ENCODE results near the gene SEC14L1. TPM values are rescaled to one million over a fixed set of nuclear protein-coding genes. Genes with fewer than 3 reads are reported as not detected.

The SEC14L1 gene
- total RNA-seq, 1 experiment from 2014 or later = 58.6 TPM

GRCh38 chr17:77125432-77125901 lies 15.3 kb upstream of the SEC14L1 start:
- no CpG with 5 or more reads among the region's 8 CpGs for WGBS (ENCODE audit: extremely low coverage, insufficient read length, low lambda C conversion rate)
- Histone ChIP-seq H2BK15ac (ENCODE audit: low read depth, low read length) (no peak overlapping the region), H2BK20ac (ENCODE audit: low read depth, low read length, poor library complexity, severe bottlenecking) (no peak overlapping the region), H2BK120ac (ENCODE audit: low read depth, low read length, poor library complexity, severe bottlenecking) (no peak overlapping the region), H3K14ac (ENCODE audit: insufficient read depth, low read length) (no peak overlapping the region), H3K4me1 (ENCODE audit: insufficient read depth, low read length) (no peaks in the 10 kb centered on the region), H3K23ac (ENCODE audit: insufficient read length, low read depth, low read length) (no peak overlapping the region), H3K79me1 (ENCODE audit: insufficient read depth, low read depth, low read length, poor library complexity, severe bottlenecking) (no peaks in the 10 kb centered on the region), H2AFZ (ENCODE audit: low read length) (no peak overlapping the region), H3K27ac (ENCODE audit: insufficient read length, low read depth, low read length) (no peak overlapping the region), H4K20me1 (ENCODE audit: control insufficient read depth, insufficient read depth, insufficient read length) (no peaks in the 10 kb centered on the region), H3K23me2 (ENCODE audit: insufficient read length, low read depth, low read length, poor library complexity, severe bottlenecking) (no peaks in the 10 kb centered on the region), H3K9me3 (ENCODE audit: control insufficient read depth, low read depth, low read length) (no peaks in the 10 kb centered on the region), H2BK12ac (ENCODE audit: insufficient read length, low read depth, low read length) (no peak overlapping the region), H3K79me2 (ENCODE audit: insufficient read depth, low read length) (no peaks in the 10 kb centered on the region), H3K18ac (ENCODE audit: insufficient read length, low read depth, low read length) (no peak overlapping the region), H3K56ac (ENCODE audit: insufficient read length, low read depth, low read length) (no peak overlapping the region), H3K27me3 (ENCODE audit: insufficient read depth, low read length) (no peaks in the 10 kb centered on the region), H4K8ac (replicated peaks; ENCODE audit: insufficient read length, low read depth, low read length) (no peak overlapping the region), H4K91ac (ENCODE audit: insufficient read length, low read depth, low read length) (no peak overlapping the region), H4K5ac (ENCODE audit: insufficient read length, low read depth, low read length) (no peak overlapping the region), H3K4me2 (ENCODE audit: insufficient read depth, insufficient read length, low read length) (no peak overlapping the region), H2BK5ac (ENCODE audit: insufficient read length, low read length) (no peak overlapping the region), H2AK5ac (ENCODE audit: insufficient read length, low read length) (no peak overlapping the region), H3K4ac (ENCODE audit: low read depth, low read length) (no peak overlapping the region), H3T11ph (ENCODE audit: low read length) (no peak overlapping the region), H3K9ac (ENCODE audit: extremely low read depth, insufficient read length, low read length) (no peak overlapping the region)
- Mint-ChIP-seq H3K4me1 (peaks cover 3 to 4% of the 10 kb centered on the region in 2 experiments), H3K27ac (no peak overlapping the region), H3K9me3 (no peaks in the 10 kb centered on the region), H3K27me3 (ENCODE audit: low read depth) (no peaks in the 10 kb centered on the region; the same call in 1 of the 2 replicates), H3K4me3 (no peak overlapping the region), H3K36me3 (ENCODE audit: insufficient read depth in 1 of 3, low read depth in 3 of 3) (no peaks in the 10 kb centered on the region)
- no peak for TF ChIP-seq CTCF (conservative IDR thresholded peaks at IDR 0.05)
- no peak for DNase-seq
